Stimulated activated CD8-positive, alpha-beta memory T cell treated with anti-CD3 and anti-CD28 coated beads, Interleukin-4, amount 100 ng/mL, for 1 hour (primary cell): ENCODE results near the gene ECSIT.
A peak's percentile ranks its signal among the peaks of the same experiment; 100 is the strongest.

ENCODE experiments used
- DNase-seq, 2 donors: peaks; one replicate each; pipeline ENCODE4 v3.0.0-alpha.2; 2020; ENCODE audit warnings: low read depth in 2 of 2, low spot score in 1 of 2

Gene ECSIT

GRCh38 chr19:11504502-11505031 lies 24.4 kb downstream of the ECSIT start:
- no peak for DNase-seq

- DNase-seq = no peak
Observed at GRCh38 chr19:11499890-11500420, 29.0 kb downstream of the ECSIT start.

DNA sequence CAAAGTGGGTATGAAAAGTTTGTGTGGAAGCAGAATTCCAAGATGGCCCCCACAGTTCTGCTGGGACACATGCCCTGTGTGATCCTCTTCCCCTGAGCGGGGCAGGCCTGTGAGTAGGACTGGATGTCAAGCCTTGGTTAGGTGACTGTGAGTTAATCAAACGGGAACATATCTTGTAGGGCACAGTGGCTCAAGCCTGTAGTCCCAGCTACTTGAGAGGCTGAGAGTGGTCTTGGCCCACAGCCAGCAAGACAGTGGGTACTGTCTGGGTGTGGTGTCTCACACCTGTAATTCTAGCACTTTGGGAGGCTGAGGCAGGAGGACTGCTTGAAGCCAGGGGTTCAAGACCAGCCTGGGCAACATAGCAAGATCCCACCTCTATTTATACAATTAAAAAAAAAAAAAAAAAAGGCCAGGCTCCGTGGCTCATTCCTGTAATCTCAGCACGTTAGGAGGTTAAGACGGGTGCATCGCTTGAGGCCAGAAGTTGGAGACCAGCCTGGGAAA lies 29.7 kb downstream of the ECSIT start:
- DNase-seq = no peak

- peak in 1 of 2 donors; percentile 29 for DNase-seq
Observed at GRCh38 chr19:11496391-11497163, 32.4 kb downstream of the ECSIT start.

DNA sequence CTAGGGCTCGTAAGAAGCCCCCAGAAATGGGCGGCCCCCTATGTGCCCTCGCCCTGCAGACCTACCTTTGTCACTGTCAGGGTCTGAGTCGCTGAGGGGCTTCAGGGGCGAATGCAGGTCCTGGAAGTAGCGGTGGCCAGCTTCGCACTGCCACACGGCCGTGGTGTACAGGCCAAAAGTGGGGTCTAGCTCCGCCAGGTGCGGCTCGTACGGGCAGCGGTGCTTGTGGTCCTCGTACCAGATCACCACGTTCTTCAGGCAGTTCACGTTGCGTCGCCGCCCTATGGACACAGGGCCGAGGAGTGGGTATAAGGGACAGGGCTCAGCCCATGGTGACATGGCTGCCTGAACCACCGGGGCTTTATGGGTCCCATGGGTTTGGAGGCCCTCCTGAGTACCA lies 33.0 kb downstream of the ECSIT start:
- DNase-seq = no peak

DNA sequence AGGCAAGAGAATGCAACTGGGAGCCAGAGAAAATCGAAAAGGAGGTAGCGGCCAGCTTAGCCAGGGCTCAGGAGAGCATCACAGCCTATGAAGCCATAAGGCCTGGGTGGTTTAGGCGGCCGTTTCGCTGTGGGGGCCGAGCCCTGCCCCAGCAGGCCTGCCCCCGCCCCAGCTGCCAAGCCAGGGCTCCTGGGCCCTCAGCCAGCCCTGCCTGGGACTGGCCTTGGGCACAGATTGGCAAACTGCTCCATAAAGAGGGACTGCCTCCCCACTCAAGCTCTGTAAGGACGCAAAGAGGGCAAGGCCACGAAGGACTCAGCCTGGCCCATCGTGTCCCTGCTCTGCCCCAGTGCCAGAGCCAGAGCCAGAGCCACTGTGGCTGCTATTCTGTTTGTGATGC lies 33.5 kb downstream of the ECSIT start:
- DNase-seq = no peak

GRCh38 chr19:11494634-11495285 lies 34.2 kb downstream of the ECSIT start:
- DNase-seq = no peak

GRCh38 chr19:11489378-11489777 lies 39.6 kb downstream of the ECSIT start:
- no peak for DNase-seq

DNA sequence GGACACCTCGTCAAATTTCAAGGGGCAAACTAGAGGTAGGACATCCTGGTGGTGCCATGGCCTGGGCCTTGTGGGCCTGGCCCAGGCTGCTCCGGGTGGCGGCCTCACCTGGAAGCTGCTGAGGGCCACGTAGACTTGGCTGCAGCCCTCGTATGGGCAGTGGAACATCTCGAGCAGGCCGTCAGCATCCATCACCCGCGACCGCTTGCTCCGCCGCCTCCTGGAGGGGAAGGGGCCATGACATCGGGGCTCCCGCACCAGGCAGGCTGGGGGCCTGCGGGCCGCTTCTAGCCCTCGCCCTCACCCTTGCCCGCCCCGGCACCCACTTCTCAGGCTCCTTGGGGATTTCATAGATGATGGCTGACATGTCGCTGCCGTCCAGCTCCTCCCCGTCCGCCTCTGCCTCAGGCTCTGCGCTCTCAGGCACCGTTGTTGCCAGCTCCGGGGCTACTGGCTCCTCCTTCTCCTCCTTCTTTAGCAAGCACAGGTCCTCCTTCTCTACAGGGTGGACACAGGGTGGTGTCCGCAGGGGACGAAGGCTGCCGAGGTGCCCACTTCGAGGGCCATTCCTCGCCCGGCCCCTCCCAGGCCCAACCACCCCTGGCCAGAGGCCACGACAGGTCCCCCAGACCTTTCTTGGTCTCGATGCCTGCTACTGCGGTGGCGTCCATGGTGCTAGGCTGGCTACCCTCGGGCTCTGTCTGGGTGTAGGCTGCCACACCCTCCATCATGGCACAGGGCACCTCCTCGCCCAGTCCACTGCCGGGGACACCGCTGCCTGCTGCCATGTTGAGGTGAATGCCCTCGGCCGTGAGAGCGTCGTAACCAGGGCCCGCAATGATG lies 42.1 kb downstream of the ECSIT start:
- DNase-seq = no peak

DNA sequence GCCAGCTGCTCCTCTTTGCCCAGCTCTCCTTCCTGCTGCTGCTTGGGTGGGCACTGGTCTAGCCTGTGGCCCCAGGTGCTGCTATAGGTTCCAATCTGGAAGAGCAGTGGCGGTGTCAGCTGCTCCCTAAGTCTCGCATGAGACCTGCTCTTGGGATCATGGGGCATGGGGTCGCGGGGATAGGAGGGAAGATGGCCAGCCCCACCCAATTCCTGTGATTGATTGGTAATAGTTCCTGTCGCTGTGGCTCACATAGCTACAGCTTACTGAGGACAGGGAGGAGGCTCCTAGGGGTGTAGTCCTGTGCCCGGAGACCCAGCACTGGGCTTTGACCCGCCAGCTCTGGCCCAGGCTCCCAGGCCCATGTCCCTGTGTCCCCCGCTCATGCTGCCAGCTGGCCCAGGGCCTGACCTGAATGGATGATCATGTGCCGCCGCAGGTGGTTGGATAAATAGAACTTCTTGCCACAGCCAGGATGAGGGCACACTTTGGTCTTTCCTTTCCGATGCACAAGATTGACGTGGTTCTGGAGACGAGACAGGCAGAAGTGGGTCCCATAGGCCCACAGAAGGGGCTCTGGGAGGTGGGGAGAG lies 43.6 kb downstream of the ECSIT start:
- DNase-seq = no peak

DNA sequence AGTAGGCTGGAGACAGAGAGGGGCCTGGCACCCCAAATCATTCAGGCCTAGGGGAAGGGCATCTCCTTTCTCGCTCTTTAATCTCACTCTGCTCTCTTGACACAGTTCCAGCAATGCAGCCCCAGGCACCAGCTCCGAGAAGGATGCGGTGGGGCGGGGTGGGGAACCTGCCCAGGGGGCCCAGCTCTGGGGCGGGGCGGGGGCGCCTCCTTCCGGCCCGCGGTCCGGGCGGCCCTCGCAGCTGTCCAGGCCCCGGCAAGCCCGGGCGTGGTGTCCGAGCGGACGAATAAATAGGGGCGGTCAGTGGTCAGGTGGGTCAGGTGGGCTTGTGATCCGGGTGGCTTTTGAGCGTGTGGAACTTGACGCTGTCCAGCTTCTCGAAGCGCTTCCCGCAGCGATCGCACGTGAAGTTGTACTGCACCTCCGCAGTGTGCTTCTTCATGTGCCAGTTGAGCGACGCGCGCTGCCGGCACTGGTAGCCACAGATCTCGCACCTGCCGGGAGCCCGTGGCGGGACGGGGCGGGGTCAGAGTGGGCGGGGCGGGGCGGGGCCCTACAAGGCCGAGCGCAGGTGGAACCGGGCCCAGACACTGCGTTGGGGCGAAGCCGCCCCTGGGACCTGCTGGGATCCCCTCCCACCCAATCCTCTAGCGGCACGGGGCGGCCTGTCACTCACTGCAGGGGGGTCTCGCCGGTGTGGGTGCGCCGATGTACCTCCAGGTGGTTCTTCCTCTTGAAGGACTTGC lies 45.4 kb downstream of the ECSIT start:
- DNase-seq = no peak

DNA sequence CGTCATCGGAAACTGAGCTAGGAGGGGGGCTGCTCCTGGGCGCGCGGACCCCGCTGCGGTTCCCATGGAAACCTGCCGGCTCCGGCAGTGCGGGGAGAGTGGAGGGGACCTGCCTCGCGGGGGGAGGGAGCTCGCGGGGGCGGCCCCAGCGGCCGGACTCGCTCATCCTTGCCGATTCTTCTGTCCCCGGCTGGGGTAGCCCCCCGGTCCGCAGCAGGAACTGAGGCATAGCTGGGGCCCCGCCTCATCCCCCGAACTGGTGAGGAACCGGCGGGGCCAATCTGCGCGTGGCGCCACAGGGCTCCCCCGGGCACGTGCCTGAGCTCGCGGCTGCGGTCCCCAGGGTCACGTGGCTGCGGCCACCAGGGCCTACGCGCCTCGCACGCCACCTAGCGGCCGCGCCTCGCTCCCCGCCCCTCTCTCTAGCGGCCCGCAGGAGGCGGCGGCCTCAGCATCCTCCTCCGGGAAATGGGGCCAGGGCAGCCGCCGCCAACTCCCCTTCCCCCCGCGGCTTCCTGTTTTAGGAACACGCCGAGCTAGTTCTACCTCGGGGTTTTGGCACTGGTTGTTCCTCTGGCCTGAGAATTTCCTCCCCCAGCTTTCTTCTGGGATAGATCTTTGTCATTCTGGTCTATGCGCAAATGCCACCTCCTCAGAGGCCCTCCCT lies 46.4 kb downstream of the ECSIT start:
- DNase-seq = peak in 1 of 2 donors; percentile 74

DNA sequence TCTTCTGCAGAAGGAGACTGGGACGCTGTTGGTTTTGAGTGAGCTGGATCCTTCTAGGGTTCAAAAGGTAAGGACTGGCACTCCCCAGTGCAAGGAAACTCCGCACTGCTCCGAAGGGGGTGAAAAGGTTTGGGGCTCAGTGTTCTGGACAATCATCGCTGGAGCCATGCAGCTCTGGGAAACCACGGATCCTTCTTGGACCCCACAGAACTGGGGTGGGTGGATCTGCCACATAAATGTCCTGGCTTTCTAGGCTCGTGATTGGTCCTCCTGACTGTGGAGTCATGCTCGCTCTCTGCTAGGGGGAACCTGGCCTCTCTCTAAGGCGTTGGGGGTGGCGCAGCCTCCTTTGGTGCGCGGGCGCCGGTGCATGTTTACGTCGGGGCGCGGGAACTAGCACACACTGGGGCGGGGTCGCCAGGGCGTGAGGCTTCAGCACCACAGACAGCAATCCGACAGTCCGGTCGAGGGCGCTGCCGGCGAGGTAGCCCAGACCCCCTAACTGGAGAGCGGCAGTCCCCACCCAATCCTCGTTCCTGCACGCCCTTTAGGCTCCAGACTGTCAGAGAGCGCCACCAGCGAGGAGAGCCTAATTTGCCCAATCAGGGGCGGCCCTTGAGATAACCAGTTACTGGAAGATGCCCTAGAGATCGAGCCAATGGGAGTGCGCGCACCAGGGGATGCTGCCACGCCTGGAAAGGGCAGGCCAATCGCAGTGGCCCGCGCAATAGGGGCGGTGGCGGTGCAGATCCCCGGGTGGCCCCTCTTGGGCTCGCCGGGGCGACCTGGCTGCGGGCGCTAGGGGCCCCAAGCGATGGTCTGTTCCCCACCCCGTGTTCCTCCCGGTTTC lies 47.2 kb downstream of the ECSIT start:
- DNase-seq = peak in 1 of 2 donors; percentile 28

- no peak for DNase-seq
Observed at GRCh38 chr19:11480715-11481533, 48.0 kb downstream of the ECSIT start, which contains the start of gene ELAVL3. Gene ELAVL3 (minus strand): TSS chr19:11481046. CDS start chr19:11480608, 438 bp downstream.

DNA sequence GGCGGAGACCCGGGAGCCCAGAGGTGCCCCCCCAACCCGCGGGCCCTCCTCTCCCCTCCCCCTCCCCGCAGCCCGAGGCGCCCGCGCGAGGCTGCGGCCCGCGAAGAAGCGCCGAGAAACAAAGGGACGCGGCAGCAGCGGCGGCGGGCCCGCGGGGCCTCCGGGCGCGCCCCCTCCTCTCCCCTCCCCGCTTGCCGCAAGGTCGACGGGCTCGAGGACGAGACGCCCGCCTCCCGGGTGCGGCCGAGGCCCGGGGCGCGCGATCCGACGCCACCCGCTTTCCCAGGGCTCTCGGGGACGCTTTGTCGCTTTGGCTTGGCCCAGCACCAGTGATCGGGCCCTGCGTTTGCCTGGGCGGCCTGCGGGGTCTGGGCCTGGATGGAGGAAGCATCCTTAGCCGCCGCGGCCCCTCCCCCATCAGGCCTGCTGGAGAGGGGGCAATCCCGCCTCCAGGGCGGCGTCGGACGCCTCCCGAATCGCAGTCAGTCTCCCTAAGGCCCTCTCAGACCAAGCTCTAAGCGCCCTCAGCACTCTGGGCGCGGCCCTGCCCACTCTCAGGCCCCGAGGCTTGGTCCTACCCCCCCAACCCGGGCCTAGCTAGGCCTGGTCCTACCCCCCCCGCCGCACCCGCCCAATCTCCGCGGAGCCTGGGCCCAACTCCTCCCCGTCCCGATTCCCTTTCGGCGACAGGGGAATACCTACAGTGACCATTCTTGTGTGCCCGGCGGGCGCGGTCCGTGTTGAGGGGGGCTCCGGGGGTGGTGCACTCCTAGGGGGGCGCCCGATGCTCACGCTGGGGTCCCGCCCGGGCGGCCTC lies 48.8 kb downstream of the ECSIT start:
- DNase-seq = no peak

GRCh38 chr19:11479090-11479897 lies 49.6 kb downstream of the ECSIT start:
- no peak for DNase-seq
